Adrenal gland (tissue), 5 donors: ENCODE measurements around the gene CD48.

ENCODE experiments used
- POLR2A ChIP-seq, 2 donors: fragments of 450-650 bp; IDR thresholded peaks; one replicate each; pipeline ENCODE4 v1.6.1; 2017; ENCODE audit warnings: antibody characterized with exemption in 2 of 2, mild to moderate bottlenecking in 2 of 2, moderate library complexity in 1 of 2
- TF ChIP-seq, protein P1 (sequence below), 6 experiments: fragments of 450-650 bp in 4 of 6; fragments of 200-600 bp in 2 of 6; sonication (generic) in 1 of 6; IDR thresholded peaks; 1 replicate in 5 of 6; 2 replicates in 1 of 6; pipeline versions ENCODE4 v1.5.1 to v1.8.0; 2016 to 2021; ENCODE audit warnings: antibody characterized with exemption in 6 of 6, mild to moderate bottlenecking in 2 of 6, moderate library complexity in 1 of 6
- donor health status: DM: no; HTN: no; CAD: no.

DNA sequence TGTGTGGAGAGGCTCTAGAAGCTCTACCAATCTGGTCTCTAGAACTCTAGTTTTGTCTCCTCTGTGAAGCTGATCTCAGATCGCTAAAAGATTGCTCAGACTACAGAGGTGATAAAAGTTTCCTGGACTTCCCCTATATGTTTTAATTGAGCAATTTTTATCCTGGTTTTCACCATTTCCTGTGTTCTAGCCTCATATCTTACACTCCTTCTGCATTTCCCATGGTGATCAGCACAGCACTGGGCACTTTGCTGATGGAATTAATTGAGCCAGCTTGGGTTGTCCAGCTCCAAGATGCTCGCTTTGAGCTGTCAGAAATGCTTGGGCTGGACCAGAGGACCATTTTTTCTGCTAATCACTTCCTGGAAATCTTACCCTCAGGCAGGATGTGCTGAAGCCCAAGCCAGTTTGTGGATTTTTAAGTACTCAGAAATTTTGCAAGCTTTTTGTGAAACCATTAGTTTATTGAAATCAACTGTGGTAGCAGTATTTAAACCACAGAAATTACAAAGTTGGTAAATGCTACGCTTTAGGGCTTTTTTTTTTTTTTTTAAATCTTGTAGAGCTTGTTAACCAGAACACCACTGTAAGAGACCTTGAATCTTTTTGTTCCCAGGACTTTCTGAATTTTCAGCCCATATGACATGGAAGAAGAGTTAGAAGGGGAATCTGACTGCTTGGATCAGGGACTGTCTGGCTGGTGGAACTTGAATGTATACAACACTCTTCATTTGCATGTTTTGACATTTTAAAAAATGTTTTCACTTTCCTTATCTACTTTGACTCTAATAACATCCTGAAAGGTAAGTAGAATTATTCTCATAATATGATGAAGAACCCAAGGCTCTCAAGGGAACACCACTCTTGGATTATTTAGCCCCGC, 28.4 kb downstream of the CD48 start:
- TF ChIP-seq, protein P1, sequence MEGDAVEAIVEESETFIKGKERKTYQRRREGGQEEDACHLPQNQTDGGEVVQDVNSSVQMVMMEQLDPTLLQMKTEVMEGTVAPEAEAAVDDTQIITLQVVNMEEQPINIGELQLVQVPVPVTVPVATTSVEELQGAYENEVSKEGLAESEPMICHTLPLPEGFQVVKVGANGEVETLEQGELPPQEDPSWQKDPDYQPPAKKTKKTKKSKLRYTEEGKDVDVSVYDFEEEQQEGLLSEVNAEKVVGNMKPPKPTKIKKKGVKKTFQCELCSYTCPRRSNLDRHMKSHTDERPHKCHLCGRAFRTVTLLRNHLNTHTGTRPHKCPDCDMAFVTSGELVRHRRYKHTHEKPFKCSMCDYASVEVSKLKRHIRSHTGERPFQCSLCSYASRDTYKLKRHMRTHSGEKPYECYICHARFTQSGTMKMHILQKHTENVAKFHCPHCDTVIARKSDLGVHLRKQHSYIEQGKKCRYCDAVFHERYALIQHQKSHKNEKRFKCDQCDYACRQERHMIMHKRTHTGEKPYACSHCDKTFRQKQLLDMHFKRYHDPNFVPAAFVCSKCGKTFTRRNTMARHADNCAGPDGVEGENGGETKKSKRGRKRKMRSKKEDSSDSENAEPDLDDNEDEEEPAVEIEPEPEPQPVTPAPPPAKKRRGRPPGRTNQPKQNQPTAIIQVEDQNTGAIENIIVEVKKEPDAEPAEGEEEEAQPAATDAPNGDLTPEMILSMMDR (IDR thresholded peaks at IDR 0.05), result no peak
- no peak for TF ChIP-seq POLR2A (IDR thresholded peaks at IDR 0.05)
